ENCODE data around the gene TSG101.

TSG101 gene

GRCh38 chr11:18526521-18527296, at the start of gene TSG101:
TSS of gene TSG101 (minus strand) at chr11:18526942. CDS start at chr11:18526816, 126 bp downstream.
- DNase-seq = peak; percentile 86 to 92

- DNase-seq = no peak
These were observed 48.6 kb upstream of the TSG101 start for GRCh38 chr11:18575361-18575760.

- no peak for DNase-seq
These were observed 40.3 kb upstream of the TSG101 start for GRCh38 chr11:18567081-18567480.

- DNase-seq = no peak
These were observed 39.7 kb upstream of the TSG101 start for GRCh38 chr11:18566406-18566805.

- no peak for DNase-seq
These were observed 37.4 kb upstream of the TSG101 start for GRCh38 chr11:18564149-18564548.

GRCh38 chr11:18563090-18563730, 36.5 kb upstream of the TSG101 start:
- DNase-seq = no peak

GRCh38 chr11:18548001-18548400, 21.3 kb upstream of the TSG101 start:
- DNase-seq = no peak

GRCh38 chr11:18540207-18541009, 13.7 kb upstream of the TSG101 start:
- DNase-seq = peak in 1 of 2 experiments; percentile 46

GRCh38 chr11:18536209-18536608, 9.5 kb upstream of the TSG101 start:
- no peak for DNase-seq

GRCh38 chr11:18534245-18534644, 7.5 kb upstream of the TSG101 start:
- no peak for DNase-seq

GRCh38 chr11:18533365-18533764, 6.6 kb upstream of the TSG101 start:
- DNase-seq = no peak

- peak in 1 of 2 experiments; percentile 9 for DNase-seq
These were observed 770 bp upstream of the TSG101 start for GRCh38 chr11:18527512-18527911.

GRCh38 chr11:18526130-18526520, 617 bp downstream of the TSG101 start:
- no peak for DNase-seq

GRCh38 chr11:18524248-18524647, 2.5 kb downstream of the TSG101 start:
- no peak for DNase-seq

GRCh38 chr11:18523084-18523483, 3.7 kb downstream of the TSG101 start:
- no peak for DNase-seq

- DNase-seq = peak in 1 of 2 experiments; percentile 4
These were observed 4.4 kb downstream of the TSG101 start for GRCh38 chr11:18522388-18522787.

GRCh38 chr11:18521122-18521521, 5.6 kb downstream of the TSG101 start:
- DNase-seq = no peak

- no peak for DNase-seq
These were observed 24.4 kb downstream of the TSG101 start for GRCh38 chr11:18502352-18502751.

- DNase-seq = no peak
These were observed 25.1 kb downstream of the TSG101 start for GRCh38 chr11:18501629-18502028.

GRCh38 chr11:18498039-18498438, 28.7 kb downstream of the TSG101 start:
- DNase-seq = no peak

- DNase-seq = no peak
These were observed 31.0 kb downstream of the TSG101 start for GRCh38 chr11:18495703-18496102.

- no peak for DNase-seq
These were observed 31.5 kb downstream of the TSG101 start for GRCh38 chr11:18495271-18495670.

GRCh38 chr11:18493310-18493709, 33.4 kb downstream of the TSG101 start:
- no peak for DNase-seq

GRCh38 chr11:18492888-18493287, 33.9 kb downstream of the TSG101 start:
- DNase-seq = peak in 1 of 2 experiments; percentile 7
